ENCODE data around the gene OGFOD1.

GRCh38 chr16:56513972-56514371, 62.6 kb downstream of the OGFOD1 start:
- no peak for TF ChIP-seq USF2 (CRISPR knock-in tag; IDR thresholded peaks at IDR 0.05)
- no peak for TF ChIP-seq BHLHE40 (IDR thresholded peaks at IDR 0.05; ENCODE audit: low read length)
- no peak; the same call in 1 of the 2 replicates for TF ChIP-seq REST (IDR thresholded peaks at IDR 0.05; ENCODE audit: borderline replicate concordance)
- TF ChIP-seq REST (CRISPR knock-in tag; IDR thresholded peaks at IDR 0.05; ENCODE audit: low read depth), result no peak
- TF ChIP-seq HNRNPL (IDR thresholded peaks at IDR 0.05; ENCODE audit: low read depth, low read length), result no peak
- no peak for TF ChIP-seq POLR2AphosphoS5 (IDR thresholded peaks at IDR 0.05; ENCODE audit: control insufficient read depth, insufficient read depth, low read depth, low read length)
- no peak for TF ChIP-seq SMARCE1 (IDR thresholded peaks at IDR 0.05)
- TF ChIP-seq HDAC2 (IDR thresholded peaks at IDR 0.05), result no peak
- TF ChIP-seq TCF7 (IDR thresholded peaks at IDR 0.05; ENCODE audit: borderline replicate concordance), result no peak
- TF ChIP-seq ELF1 (tag; IDR thresholded peaks at IDR 0.05), result no peak
- no peak for TF ChIP-seq KAT2B (IDR thresholded peaks at IDR 0.05; ENCODE audit: low read depth, low read length)
- no peak for TF ChIP-seq AFF4 (CRISPR knock-in tag; IDR thresholded peaks at IDR 0.05)
- TF ChIP-seq POLR2A (conservative IDR thresholded peaks at IDR 0.05), result no peak
